ENCODE results near the gene TMEM131.

DNA sequence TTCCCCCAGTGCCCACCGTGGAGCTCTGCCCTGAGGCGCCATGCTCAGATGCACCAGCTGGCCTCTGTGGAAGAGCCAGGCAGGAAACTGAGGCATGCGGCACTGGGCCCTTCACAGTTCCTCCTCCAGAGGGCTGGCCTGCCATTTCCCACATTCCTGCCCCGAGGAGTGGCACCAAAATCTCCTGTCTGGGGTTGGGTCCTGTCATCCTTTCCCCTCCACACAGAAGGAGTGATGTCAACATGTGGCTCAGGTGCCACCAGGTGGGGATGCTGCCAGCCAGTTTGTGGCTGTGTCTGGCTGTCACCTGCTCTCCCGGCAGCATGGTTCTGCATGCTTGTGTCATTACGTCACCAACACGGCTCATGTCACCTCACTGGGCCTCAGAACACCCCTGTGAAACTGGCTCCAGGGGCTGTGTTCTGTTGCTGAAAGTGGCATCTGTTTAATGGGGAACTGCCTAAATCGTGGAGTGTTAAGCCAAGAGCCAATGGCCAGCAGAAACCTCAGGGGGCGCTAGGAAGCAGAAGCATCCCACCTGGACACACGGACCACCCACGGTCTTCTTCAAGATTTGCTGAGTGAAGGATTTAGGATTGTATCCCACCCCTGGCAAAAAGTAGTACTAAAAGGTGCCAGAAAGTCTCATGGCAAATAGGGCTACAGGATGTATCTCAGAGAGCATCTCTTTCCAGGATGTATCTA, 231.0 kb downstream of the TMEM131 start:
- TF ChIP-seq CTCF (IDR thresholded peaks at IDR 0.05) (no peak), EP300 (IDR thresholded peaks at IDR 0.05) (no peak), POLR2A (IDR thresholded peaks at IDR 0.05) (no peak)
